ENCODE results near the gene LRRIQ1. TPM values are rescaled to one million over a fixed set of nuclear protein-coding genes. Genes with fewer than 3 reads are reported as not detected.

LRRIQ1 gene
- total and polyA plus RNA-seq, 2 experiments from 2014 or later = 1.4 to 4.0 TPM

GRCh38 chr12:85182699-85183098, 146.5 kb downstream of the LRRIQ1 start (continued):
- TF ChIP-seq, protein P1, sequence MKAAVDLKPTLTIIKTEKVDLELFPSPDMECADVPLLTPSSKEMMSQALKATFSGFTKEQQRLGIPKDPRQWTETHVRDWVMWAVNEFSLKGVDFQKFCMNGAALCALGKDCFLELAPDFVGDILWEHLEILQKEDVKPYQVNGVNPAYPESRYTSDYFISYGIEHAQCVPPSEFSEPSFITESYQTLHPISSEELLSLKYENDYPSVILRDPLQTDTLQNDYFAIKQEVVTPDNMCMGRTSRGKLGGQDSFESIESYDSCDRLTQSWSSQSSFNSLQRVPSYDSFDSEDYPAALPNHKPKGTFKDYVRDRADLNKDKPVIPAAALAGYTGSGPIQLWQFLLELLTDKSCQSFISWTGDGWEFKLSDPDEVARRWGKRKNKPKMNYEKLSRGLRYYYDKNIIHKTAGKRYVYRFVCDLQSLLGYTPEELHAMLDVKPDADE (IDR thresholded peaks at IDR 0.05) = no peak
- TF ChIP-seq CREB1 (CRISPR knock-in tag; IDR thresholded peaks at IDR 0.05; ENCODE audit: low read depth) = no peak

DNA sequence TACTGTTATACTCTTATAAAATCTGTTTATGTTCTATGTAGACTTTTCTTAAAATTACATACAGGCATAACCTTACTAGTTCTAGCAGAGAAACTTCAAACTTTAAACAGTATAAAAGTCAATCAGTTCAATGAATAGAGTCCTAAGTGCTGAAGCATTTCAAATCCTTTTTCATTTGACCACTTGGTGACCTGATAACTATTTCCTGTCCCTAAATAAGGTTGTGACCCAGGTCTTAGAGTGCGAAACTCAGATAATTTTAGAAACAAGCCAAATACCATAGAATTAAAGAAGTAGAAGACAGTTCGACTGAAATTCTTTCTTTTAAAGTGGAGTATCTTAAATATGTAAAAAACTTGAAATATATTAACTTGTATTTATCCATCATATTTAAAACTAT, 147.7 kb downstream of the LRRIQ1 start:
- H3K79me2 ChIP-seq (replicated peaks; ENCODE audit: insufficient read depth) = no peaks in the 10 kb centered on the region
- no peaks in the 10 kb centered on the region for H3K36me3 Mint-ChIP-seq (ENCODE audit: low read depth)
- H3K4me1 ChIP-seq (ENCODE audit: insufficient read depth) = no peaks in the 10 kb centered on the region
- H3K4me2 ChIP-seq = no peak overlapping the region
- H3K27ac ChIP-seq (ENCODE audit: low read depth) = no peak overlapping the region
- H3K4me3 ChIP-seq = no peak overlapping the region
- no peak overlapping the region for H3K27ac Mint-ChIP-seq
- H3K27me3 Mint-ChIP-seq (ENCODE audit: insufficient read depth, low read depth, poor library complexity) = no peaks in the 10 kb centered on the region
- ATAC-seq (no peak), DNase-seq (ENCODE audit: low spot score) (no peak)
- H3K9me2 ChIP-seq (ENCODE audit: insufficient read depth) = no peaks in the 10 kb centered on the region
- no peaks in the 10 kb centered on the region for H3K9me3 Mint-ChIP-seq
- H3K27me3 ChIP-seq (ENCODE audit: insufficient read depth) = no peaks in the 10 kb centered on the region
- no peaks in the 10 kb centered on the region for H3K36me3 ChIP-seq (ENCODE audit: insufficient read depth)
- no peak overlapping the region for H2AFZ ChIP-seq
- H3K4me1 Mint-ChIP-seq = no peaks in the 10 kb centered on the region
- H3F3A ChIP-seq (replicated peaks; ENCODE audit: low read depth) = no peaks in the 10 kb centered on the region
- H4K20me1 ChIP-seq (replicated peaks; ENCODE audit: insufficient read depth) = no peaks in the 10 kb centered on the region
- no peak overlapping the region for H3K4me3 Mint-ChIP-seq
- TF ChIP-seq REST (IDR thresholded peaks at IDR 0.05; ENCODE audit: unreplicated experiment) (no peak), EZH2 (IDR thresholded peaks at IDR 0.05; ENCODE audit: low read depth, unreplicated experiment) (no peak), POLR2AphosphoS5 (IDR thresholded peaks at IDR 0.05; ENCODE audit: low read depth) (no peak), ZNF462 (CRISPR knock-in tag; IDR thresholded peaks at IDR 0.05) (no peak), EZH2phosphoT487 (IDR thresholded peaks at IDR 0.05; ENCODE audit: unreplicated experiment) (no peak), NANOG (IDR thresholded peaks at IDR 0.05; ENCODE audit: borderline replicate concordance) (no peak), JUNB (IDR thresholded peaks at IDR 0.05; ENCODE audit: unreplicated experiment) (no peak), ZNF114 (CRISPR knock-in tag; IDR thresholded peaks at IDR 0.05) (no peak), CTCF (conservative IDR thresholded peaks at IDR 0.05; ENCODE audit: low read depth in 2 of 2) (no peak)

Measured in GM23338 (cell line).